Cerebellar cortex (tissue), 1 donor: ENCODE data around the gene SASH1.
A peak's percentile ranks its signal among the peaks of the same experiment; 100 is the strongest.
"Not testable (repeated sequence)": the region's sequence is repeated elsewhere in the genome, so short reads cannot be mapped to it uniquely, and the experiment has no call there.

Source experiments
- DNase-seq: peaks from one replicate; pipeline ENCODE4 v3.0.0-alpha.2; 2015; ENCODE audit warnings: low spot score

Gene SASH1

DNA sequence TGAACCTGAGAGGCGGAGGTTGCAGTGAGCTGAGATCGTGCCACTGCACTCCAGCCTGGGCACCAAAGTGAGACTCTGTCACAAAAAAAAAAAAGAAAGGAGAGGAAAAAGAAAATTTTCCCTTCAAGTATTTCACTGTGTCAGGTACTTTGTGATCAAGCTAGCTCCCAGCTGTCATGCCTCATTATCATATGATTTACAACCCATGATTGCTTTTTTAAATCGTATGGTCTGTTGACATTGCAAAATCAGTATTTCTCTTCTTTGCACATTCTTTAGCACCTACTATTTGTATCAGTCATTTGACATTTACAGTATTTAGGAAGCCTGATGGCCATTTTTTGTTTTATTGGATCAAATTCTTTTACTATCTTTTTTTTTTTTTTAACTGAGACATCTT, 22.4 kb downstream of the SASH1 start:
- no peak for DNase-seq

GRCh38 chr6:148367411-148368024, 24.9 kb downstream of the SASH1 start:
- DNase-seq, result no peak

GRCh38 chr6:148370176-148370575, 27.5 kb downstream of the SASH1 start:
- DNase-seq, result no peak

DNA sequence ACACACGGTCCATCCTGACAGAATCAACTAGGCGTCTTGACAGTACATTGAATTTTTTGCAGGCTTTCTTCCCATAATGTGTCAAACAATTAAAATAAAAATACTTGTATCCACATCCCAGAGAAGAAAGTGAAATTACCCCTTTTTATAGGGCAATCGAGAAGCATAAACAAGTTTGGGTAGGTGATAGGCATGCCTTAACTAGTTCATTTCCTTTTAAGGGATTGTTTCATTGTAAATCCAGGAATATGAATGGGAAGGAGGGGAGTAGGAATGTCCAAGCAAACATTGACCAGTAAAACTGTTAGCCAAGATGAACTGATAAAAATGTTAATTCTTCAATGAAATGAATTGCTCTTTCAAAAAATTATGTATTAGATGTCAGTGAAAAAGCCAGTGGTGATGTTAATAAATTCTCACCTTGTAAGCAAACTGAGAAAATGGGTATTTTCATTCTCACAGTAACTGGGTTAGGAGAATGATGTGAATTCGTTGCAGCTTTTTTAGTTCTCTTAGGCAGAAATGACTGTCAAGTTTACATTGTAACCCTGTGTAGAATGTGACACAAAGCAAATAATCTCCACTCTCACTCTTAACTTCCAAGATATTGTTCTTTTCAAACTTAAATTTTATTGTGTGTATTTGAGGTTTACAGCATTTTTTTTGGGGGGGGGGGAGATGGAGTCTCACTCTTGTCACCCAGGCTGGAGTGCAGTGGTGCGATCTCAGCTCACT, 31.6 kb downstream of the SASH1 start:
- DNase-seq, result no peak

GRCh38 chr6:148375401-148375800, 32.8 kb downstream of the SASH1 start:
- no peak for DNase-seq

DNA sequence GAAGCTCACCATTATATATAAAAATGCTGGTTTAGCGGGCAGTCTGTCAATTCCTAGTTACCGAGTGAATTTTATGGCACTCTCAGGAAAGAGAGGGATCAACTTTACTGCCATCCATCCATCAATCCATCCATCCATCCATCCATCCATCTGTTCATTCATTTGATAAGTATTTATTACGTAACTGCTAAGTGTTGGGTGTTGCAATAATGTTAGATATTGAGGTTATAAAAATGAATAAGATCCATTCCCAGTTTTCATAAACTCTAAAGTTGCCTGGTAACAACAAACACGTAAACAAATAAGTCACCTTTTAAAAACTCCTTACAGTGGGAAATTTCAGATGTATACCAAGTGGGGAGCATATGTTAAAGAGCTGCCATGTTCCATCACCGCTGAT, 36.8 kb downstream of the SASH1 start:
- no peak for DNase-seq

DNA sequence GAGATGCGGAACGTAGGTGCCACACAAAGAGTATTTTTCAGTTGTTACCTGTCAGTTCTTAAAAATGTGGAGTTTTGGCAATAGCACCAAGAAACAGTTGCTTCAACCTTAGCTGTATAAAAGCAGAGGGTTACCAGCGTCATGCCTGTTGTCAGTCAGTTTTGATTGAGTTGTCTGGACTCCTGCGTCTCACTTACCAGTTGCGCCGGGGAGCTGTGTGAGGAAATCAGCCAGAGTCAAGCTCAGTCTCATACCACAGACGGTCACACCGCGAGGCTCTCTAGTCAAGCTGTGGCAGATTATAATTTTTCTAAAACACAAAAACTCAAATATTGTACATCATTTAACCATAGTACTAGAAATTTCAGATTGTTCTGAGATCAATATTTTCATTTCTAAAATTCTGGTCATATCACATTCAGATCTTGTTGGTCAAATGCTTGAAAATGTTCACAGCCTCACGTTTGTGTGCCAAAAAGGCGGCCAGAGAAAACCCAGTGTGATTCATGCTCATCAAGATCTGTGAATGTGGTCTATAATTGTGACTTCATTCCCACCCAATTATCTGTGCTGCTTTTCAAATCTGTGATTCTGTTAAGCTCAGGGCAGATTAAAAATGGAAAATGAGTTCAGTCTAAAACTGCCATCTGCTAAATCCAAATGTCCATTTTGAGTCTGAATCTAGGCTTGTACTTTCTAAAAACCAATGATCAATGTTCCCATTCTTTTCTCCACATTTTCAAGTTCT, 37.5 kb downstream of the SASH1 start:
- DNase-seq, result no peak

DNA sequence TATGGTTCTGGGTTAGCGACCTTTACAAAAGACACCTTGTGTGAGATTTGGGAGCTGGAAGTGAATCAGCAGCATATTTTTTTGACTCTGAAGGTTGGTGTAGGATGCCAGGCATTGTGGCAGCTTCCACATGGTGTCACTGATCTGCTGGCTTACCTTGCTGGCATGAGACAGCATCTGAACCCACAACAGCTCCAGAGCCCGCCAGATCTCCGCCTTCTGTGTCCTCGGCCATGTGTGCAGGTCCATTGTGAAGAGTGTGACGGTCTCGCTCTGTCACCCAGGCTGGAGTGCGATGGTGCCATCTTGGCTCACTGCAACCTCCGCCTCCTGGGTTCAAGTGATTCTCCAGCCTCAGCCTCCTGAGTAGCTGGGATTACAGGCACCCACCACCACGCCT, 39.4 kb downstream of the SASH1 start:
- DNase-seq, result not testable (repeated sequence)

DNA sequence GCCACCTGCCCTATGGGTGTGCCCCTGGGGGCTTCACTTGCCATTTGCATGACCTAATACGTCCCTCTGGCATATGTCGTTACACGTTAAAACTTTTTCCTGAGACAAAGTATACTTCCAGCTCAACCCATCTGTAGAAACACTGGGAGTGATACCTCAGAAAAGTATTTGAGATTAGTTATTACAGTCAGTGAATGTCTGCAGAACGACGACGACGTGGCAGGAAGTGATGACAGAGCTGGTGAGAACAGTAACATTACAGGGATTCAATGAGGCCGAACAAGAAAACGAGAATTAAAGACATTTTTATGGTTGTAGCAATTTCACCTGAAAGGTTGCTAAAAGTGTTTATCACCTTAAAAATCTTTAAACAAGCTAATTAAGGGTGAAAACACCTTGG, 40.2 kb downstream of the SASH1 start:
- no peak for DNase-seq

DNA sequence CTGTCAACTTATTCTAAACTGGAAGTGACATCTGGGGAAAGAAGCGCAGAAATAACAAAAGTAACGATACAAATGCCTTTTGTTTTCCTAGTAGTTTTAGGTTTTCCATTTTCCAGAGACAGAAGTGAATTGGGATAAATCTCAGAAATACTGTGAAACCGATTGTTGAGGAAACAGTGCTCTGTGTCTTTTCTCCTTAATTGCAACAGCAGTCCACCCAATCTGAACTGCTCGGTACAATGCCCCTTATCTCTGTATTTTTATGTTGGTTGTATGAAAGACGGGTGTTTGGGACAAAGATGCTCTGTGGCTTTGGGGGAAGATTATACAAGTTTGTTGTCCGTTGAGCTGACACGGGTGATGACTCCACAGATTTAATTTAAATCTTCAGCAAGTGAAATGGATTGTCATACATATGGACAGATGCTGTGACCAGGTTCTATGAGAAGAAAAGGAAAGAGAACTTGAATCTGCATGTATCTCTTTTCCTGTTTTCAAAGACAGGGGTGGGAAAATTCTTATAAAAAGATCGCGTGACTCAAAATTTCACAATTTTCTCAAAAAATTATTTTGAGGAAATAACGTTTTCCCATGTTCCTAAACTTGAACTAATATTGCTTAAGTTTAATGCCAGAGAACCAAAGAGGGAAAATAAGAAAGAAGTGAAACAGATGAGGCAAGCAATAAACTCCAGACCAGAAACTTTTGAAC, 41.2 kb downstream of the SASH1 start:
- no peak for DNase-seq

DNA sequence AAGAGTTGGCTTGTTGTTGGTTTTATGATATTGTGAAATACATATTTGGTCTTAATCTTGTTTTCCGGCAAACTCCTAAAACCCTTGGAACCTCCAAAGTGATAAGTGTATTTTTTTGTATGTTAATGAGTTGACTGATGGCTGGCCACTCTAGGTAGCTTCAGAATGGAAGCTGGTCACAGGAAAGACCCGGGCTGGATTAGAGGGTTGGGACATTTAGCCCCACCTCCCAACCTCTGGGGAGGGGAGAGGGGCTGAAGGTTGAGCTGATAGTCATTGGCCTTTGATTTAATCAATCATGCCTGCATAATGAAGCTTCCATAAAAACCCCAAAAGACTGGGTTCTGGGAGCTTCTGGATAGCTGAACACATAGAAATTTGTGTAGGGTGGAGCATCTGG, 42.7 kb downstream of the SASH1 start:
- no peak for DNase-seq

GRCh38 chr6:148388521-148388920, 45.9 kb downstream of the SASH1 start:
- no peak for DNase-seq

- no peak for DNase-seq
Measured at GRCh38 chr6:148389086-148389485, 46.4 kb downstream of the SASH1 start.

GRCh38 chr6:148389917-148390316, 47.3 kb downstream of the SASH1 start:
- DNase-seq, result no peak

- not testable (repeated sequence) for DNase-seq
Measured at GRCh38 chr6:148392127-148392526, 49.5 kb downstream of the SASH1 start.

DNA sequence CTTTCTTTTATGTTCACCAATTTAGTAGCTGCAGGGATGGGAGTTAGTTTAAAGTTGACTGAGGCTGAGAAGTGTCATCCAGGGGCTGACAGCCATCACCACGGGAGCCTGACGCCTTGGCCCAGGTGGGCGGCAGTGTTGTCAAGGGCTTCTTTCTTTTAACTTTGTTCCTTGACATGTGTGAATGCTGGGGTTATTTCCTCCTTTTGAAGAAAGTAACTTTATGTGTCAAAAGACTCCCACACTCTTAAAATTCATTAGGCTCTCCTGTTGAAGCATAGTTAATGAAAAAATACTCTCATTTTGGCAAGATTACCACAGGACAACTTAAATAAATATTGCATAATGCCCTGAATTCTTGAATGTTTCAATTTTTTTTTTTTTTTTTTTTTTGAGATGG, 50.0 kb downstream of the SASH1 start:
- DNase-seq, result no peak

DNA sequence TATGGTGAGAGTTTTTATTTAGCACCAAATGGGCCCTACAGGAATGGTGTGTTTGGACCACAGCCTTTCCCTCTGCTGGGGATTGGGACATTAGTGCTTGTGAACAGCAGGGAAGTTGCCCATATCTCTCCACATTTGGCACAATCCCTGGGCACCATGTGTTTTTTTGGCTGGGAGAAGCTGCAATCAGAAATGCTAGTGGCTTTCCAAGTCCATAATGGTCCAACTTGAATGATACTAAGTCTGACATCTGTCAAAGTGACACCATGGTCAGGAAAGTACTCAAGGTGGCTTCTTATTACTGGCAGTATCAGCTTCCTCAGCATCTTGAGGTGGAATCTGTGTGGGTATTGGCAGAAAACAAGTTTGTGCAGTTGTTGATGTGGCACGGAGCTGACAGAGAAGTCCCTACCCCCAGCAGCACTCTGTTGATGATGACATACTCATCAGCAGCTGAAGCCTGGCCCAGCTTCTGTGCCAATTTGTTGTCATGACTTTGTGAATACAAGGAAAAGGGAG, 53.0 kb downstream of the SASH1 start:
- peak; percentile 9 for DNase-seq

DNA sequence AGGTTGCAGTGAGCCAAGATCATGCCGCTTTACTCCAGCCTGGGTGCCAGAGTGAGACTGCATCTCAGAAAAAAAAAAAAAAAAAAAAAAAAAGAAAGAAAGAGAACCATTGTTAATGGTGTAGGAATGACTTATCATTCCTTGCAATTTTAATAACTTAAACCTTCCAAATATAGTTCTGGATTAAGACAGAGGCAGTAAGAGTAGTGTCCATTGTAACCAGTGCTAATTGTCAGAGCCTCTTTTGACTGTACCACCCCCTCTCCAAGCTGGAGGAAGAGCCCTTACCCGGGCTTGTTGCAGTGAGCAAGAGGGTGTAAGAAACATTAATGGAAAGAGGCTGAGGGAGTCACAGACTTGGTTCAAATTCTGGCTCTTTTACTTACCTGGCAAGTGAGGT, 53.8 kb downstream of the SASH1 start:
- DNase-seq, result no peak

- DNase-seq, result no peak
Measured at GRCh38 chr6:148396926-148397325, 54.3 kb downstream of the SASH1 start.

DNA sequence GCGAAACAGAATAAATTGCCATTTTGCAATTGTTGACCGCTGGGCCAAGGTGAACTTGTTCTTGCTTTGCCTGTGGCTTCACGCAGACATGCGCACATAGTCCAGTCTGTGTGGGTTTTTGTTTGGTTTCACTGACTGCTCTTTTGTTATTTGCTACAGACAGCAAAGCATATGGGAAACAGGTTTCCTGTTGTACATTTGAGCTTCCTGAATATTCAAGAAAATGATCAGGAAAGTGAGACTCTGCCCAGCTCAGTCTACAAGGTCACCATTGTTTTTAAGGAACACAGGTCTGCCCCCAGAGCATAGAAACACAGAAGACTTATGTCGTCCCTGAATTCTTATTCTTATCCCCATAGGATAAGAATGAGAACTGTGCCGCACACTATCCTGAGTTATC, 55.6 kb downstream of the SASH1 start:
- no peak for DNase-seq

DNA sequence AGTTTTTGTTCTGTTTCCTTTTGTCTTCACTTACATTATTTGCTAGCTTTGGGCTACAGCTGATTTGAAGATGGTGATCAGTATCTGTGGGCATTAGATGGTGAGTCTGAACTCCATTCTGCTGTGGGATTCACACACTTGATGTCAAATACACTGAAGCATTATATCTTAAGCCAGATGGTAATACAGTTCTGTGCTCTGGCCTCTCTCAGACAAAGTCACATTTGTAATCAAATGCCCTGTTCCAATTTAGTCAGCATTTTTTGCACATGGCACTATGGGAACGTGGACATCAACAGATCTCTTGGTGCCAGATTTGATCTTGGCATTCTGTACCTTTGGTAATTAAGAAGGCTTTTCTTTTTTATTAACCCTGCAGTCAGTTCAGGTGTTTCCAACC, 56.0 kb downstream of the SASH1 start:
- no peak for DNase-seq

DNA sequence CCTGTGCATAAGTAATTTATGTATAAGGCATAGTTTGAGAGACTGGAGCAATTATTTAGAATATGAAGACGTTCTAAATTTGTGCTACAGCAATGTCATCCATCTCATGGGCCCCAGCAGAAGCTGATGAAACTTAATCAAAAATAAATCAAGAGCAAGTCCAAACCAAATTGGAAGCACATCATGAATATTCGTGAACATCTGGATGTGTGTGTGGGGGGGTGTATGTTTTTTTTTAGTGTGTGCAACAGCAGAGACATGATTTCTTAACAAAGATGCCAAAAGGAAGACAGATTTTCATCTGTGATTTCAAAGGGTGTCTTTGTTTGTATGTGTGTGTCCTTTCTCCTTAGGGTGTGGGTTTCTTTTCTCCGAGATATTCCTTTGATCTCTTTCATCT, 58.9 kb downstream of the SASH1 start:
- DNase-seq, result no peak
